CD4-positive, alpha-beta T cell treated with Interleukin-15 for 4 hours (primary cell): ENCODE data around the gene C17orf100.

Experiments used
- DNase-seq: peaks from one replicate; pipeline ENCODE4 v3.0.0-alpha.2; 2020; ENCODE audit warnings: low spot score

C17orf100 gene

GRCh38 chr17:6695051-6695450 is 43.5 kb downstream of the C17orf100 start:
- no peak for DNase-seq

- no peak for DNase-seq
Observed at GRCh38 chr17:6695565-6695964, 44.0 kb downstream of the C17orf100 start.

- DNase-seq = no peak
Observed at GRCh38 chr17:6696906-6697305, 45.3 kb downstream of the C17orf100 start.

GRCh38 chr17:6698004-6698403 is 46.4 kb downstream of the C17orf100 start:
- no peak for DNase-seq

GRCh38 chr17:6699997-6700947 is 48.7 kb downstream of the C17orf100 start:
- DNase-seq = no peak

GRCh38 chr17:6700948-6701307 is 49.4 kb downstream of the C17orf100 start:
- no peak for DNase-seq

GRCh38 chr17:6701719-6702118 is 50.2 kb downstream of the C17orf100 start:
- DNase-seq = no peak

- DNase-seq = no peak
Observed at GRCh38 chr17:6702567-6703215, 51.1 kb downstream of the C17orf100 start.
